Gastrocnemius medialis (tissue), 4 donors: ENCODE results near the gene C11orf24. TPM values are rescaled to one million over a fixed set of nuclear protein-coding genes. Genes with fewer than 3 reads are reported as not detected.

Experiments
- ATAC-seq, 2 donors: fragments of 150-250 bp; one replicate each; pipeline ENCODE4 v1.9.1; 2016
- DNase-seq, 2 donors: peaks; one replicate each; pipeline ENCODE4 v3.0.0-alpha.2; 2019
- H3K27ac ChIP-seq, 4 donors: fragments of 200-600 bp; sonication (generic); 1 replicate in 1 of 4; 2 replicates in 3 of 4; pipeline ENCODE4 v1.5.1; 2016 to 2018; ENCODE audit warnings: mild to moderate bottlenecking in 2 of 4, moderate library complexity in 1 of 4
- H3K27me3 ChIP-seq, 3 donors: fragments of 200-600 bp; sonication (generic) in 2 of 3; 1 replicate in 1 of 3; 2 replicates in 2 of 3; pipeline versions ENCODE4 v1.5.1 to v1.6.0; 2016 to 2019; ENCODE audit warnings: mild to moderate bottlenecking in 1 of 3, moderate library complexity in 1 of 3
- H3K36me3 ChIP-seq, 2 donors: fragments of 200-600 bp; sonication (generic) in 1 of 2; one replicate each; pipeline ENCODE4 v1.5.1; 2017 to 2018
- H3K4me1 ChIP-seq, 2 donors: fragments of 200-600 bp; sonication (generic) in 1 of 2; one replicate each; pipeline ENCODE4 v1.5.1; 2016 to 2017; ENCODE audit warnings: mild to moderate bottlenecking in 2 of 2
- H3K4me3 ChIP-seq, 4 donors: fragments of 200-600 bp; sonication (generic) in 3 of 4; 1 replicate in 1 of 4; 2 replicates in 3 of 4; pipeline ENCODE4 v1.5.1; 2016 to 2019; ENCODE audit warnings: mild to moderate bottlenecking in 2 of 4
- H3K9me3 ChIP-seq, 3 donors: fragments of 200-600 bp; sonication (generic) in 2 of 3; 1 replicate in 1 of 3; 2 replicates in 2 of 3; pipeline ENCODE4 v1.5.1; 2016 to 2019
- CTCF ChIP-seq, 5 experiments: fragments of 450-650 bp in 3 of 5; fragments of 200-600 bp in 2 of 5; sonication (generic) in 2 of 5; IDR thresholded peaks in 4 of 5; conservative IDR thresholded peaks in 1 of 5; 1 replicate in 4 of 5; 2 replicates in 1 of 5; pipeline ENCODE4 v1.5.1; 2016 to 2019; ENCODE audit warnings: antibody characterized with exemption in 5 of 5, mild to moderate bottlenecking in 3 of 5, moderate library complexity in 3 of 5
- POLR2A ChIP-seq, 2 donors: fragments of 450-650 bp; IDR thresholded peaks; one replicate each; pipeline ENCODE4 v1.6.1; 2017; ENCODE audit warnings: antibody characterized with exemption in 2 of 2, mild to moderate bottlenecking in 2 of 2, moderate library complexity in 2 of 2
- in situ Hi-C, 4 donors: fragments of 200-750 bp; cut with MboI; loops; one replicate each; pipeline versions ENCODE4 v1.15.0 to v1.8.0; 2017; ENCODE audit warnings: low sequenced_read_pairs in 4 of 4
- intact Hi-C: fragments of 100-400 bp; cut with DNase I; formaldehyde crosslinking; loops from one replicate; pipeline ENCODE4 v1.15.1; 2023; ENCODE audit warnings: low total_unique reads
- total RNA-seq, 4 donors: library from RNA; depleted of rRNA; stranded (reverse); fragments of >200 nt; gene quantifications; one replicate each; pipeline versions ENCODE4 v1.1.0 to v1.2.3, GENCODE V29; 2016

The C11orf24 gene
- total RNA-seq, 4 donors from 2014 or later: 8.1 to 19.3 (median 10.6) TPM

- H3K4me1 ChIP-seq: peaks cover 0 to 5% of the 10 kb centered on the region in 2 donors
- intact Hi-C loops (loop anchor here (2.0 to 5.0 kb wide), 3 partner anchors 25 to 151 kb away; partner anchors contain the start of gene C11orf24), in situ Hi-C loops (loop anchor here (5.0 kb wide), 2 partner anchors 39 to 89 kb away; no protein-coding TSS in a partner anchor)
- no peak overlapping the region for H3K27ac ChIP-seq
- H3K9me3 ChIP-seq: no peaks in the 10 kb centered on the region
- DNase-seq (no peak), ATAC-seq (no peak)
- no peak for TF ChIP-seq CTCF (IDR thresholded peaks at IDR 0.05 in 4 of 5, conservative IDR thresholded peaks at IDR 0.05 in 1 of 5)
- TF ChIP-seq POLR2A (IDR thresholded peaks at IDR 0.05): no peak
- H3K4me3 ChIP-seq: no peak overlapping the region
- no peaks in the 10 kb centered on the region for H3K27me3 ChIP-seq
- H3K36me3 ChIP-seq: no peaks in the 10 kb centered on the region
Measured at GRCh38 chr11:68295940-68296339, 24.2 kb upstream of the C11orf24 start.

- in situ Hi-C loops (loop anchor here (5.0 kb wide), 2 partner anchors 38 to 88 kb away; no protein-coding TSS in a partner anchor), intact Hi-C loops (loop anchor here (5.0 kb wide), 1 partner anchor 152 kb away; no protein-coding TSS in a partner anchor)
- Histone ChIP-seq H3K9me3 (no peaks in the 10 kb centered on the region), H3K27ac (no peak overlapping the region), H3K27me3 (no peaks in the 10 kb centered on the region), H3K4me3 (no peak overlapping the region), H3K4me1 (peaks cover 0 to 5% of the 10 kb centered on the region in 2 donors), H3K36me3 (no peaks in the 10 kb centered on the region)
- ATAC-seq (no peak), DNase-seq (no peak)
- TF ChIP-seq POLR2A (IDR thresholded peaks at IDR 0.05) (no peak), CTCF (IDR thresholded peaks at IDR 0.05 in 4 of 5, conservative IDR thresholded peaks at IDR 0.05 in 1 of 5) (no peak)
Measured at GRCh38 chr11:68295271-68295670, 23.5 kb upstream of the C11orf24 start.

GRCh38 chr11:68293708-68294107 lies 21.9 kb upstream of the C11orf24 start:
- intact Hi-C loops (no loop called here), in situ Hi-C loops (no loop called here)
- TF ChIP-seq POLR2A (IDR thresholded peaks at IDR 0.05) (no peak), CTCF (IDR thresholded peaks at IDR 0.05 in 4 of 5, conservative IDR thresholded peaks at IDR 0.05 in 1 of 5) (no peak)
- ATAC-seq (no peak), DNase-seq (no peak)
- Histone ChIP-seq H3K4me3 (no peak overlapping the region), H3K27ac (no peak overlapping the region), H3K27me3 (no peaks in the 10 kb centered on the region), H3K9me3 (no peaks in the 10 kb centered on the region), H3K4me1 (peaks cover 0 to 5% of the 10 kb centered on the region in 2 donors), H3K36me3 (no peaks in the 10 kb centered on the region)

- in situ Hi-C loops: loop anchor here in 1 of 4 donors (10.0 kb wide), 1 partner anchor 65 kb away; no protein-coding TSS in a partner anchor
- no peak for ATAC-seq
- intact Hi-C loops: no loop called here
Measured at GRCh38 chr11:68289456-68289855, 17.7 kb upstream of the C11orf24 start.

More at GRCh38 chr11:68289456-68289855, 17.7 kb upstream of the C11orf24 start:
- no peak for TF ChIP-seq CTCF (IDR thresholded peaks at IDR 0.05 in 4 of 5, conservative IDR thresholded peaks at IDR 0.05 in 1 of 5)
- TF ChIP-seq POLR2A (IDR thresholded peaks at IDR 0.05): no peak
- no peak for DNase-seq
- no peaks in the 10 kb centered on the region for H3K9me3 ChIP-seq
- no peaks in the 10 kb centered on the region for H3K27me3 ChIP-seq
- H3K27ac ChIP-seq: no peak overlapping the region
- no peaks in the 10 kb centered on the region for H3K36me3 ChIP-seq
- no peak overlapping the region for H3K4me3 ChIP-seq
- H3K4me1 ChIP-seq: no peaks in the 10 kb centered on the region
